ENCODE measurements around the gene SORBS2. TPM values are rescaled to one million over a fixed set of nuclear protein-coding genes. Genes with fewer than 3 reads are reported as not detected.

The SORBS2 gene
- total and polyA plus RNA-seq, 2 donors (not counting 3 experiments of a cell fraction or from before 2014, with no cell fraction given), result 69.8 to 82.5 TPM

- Histone ChIP-seq H3K36me3 (ENCODE audit: control insufficient read depth in 2 of 2, extremely low read depth in 1 of 2, insufficient read depth in 2 of 2, low read length in 2 of 2) (peaks cover 6 to 8% of the 10 kb centered on the region in 2 experiments), H2AFZ (ENCODE audit: low read depth, low read length) (no peak overlapping the region), H3K4me2 (ENCODE audit: insufficient read depth, low read length) (no peak overlapping the region), H3K9ac (replicated peaks; ENCODE audit: extremely low read depth, insufficient read depth, low read length) (no peak overlapping the region), H3K4me1 (ENCODE audit: control insufficient read depth, extremely low read depth, insufficient read depth, low read length) (no peaks in the 10 kb centered on the region), H3K27ac (ENCODE audit: insufficient read depth, low read depth, low read length) (no peak overlapping the region), H3K9me3 (replicated peaks; ENCODE audit: control insufficient read depth, insufficient read depth, low read length) (no peaks in the 10 kb centered on the region), H3K4me3 (replicated peaks in 1 of 3; ENCODE audit: insufficient read depth in 1 of 3, low read depth in 1 of 3, low read length in 3 of 3) (no peak overlapping the region), H3K79me2 (ENCODE audit: control insufficient read depth, insufficient read depth, low read length) (no peaks in the 10 kb centered on the region), H4K20me1 (replicated peaks; ENCODE audit: control insufficient read depth, extremely low read depth, insufficient read depth, low read length) (no peaks in the 10 kb centered on the region), H3K27me3 (ENCODE audit: control insufficient read depth in 2 of 2, insufficient read depth in 2 of 2, low read length in 2 of 2) (no peaks in the 10 kb centered on the region), H3K9me1 (replicated peaks; ENCODE audit: control insufficient read depth, extremely low read depth, insufficient read depth, low read length) (no peaks in the 10 kb centered on the region)
- no TSS peak for BruUV-seq (replicated peaks)
- DNase-seq (ENCODE audit: low read depth, low spot score), result no peak
- ChIA-PET CTCF (no interaction called here), POLR2A (no interaction called here)
- TF ChIP-seq MAX (IDR thresholded peaks at IDR 0.05; ENCODE audit: insufficient read depth, insufficient read length) (no peak), FOS (IDR thresholded peaks at IDR 0.05; ENCODE audit: borderline replicate concordance, insufficient read depth, low read length) (no peak), MYC (IDR thresholded peaks at IDR 0.05; ENCODE audit: low read depth, low read length) (no peak), GATA2 (IDR thresholded peaks at IDR 0.05; ENCODE audit: insufficient read depth, insufficient read length, low read depth, low read length) (no peak), EZH2 (IDR thresholded peaks at IDR 0.05; ENCODE audit: borderline replicate concordance, low read depth, low read length, severe bottlenecking) (no peak), JUN (IDR thresholded peaks at IDR 0.05; ENCODE audit: borderline replicate concordance, insufficient read depth, insufficient read length, low read depth) (no peak), POLR2A (IDR thresholded peaks at IDR 0.05; ENCODE audit: low read depth, low read length) (no peak), CTCF (IDR thresholded peaks at IDR 0.05; ENCODE audit: extremely low read depth in 1 of 2, insufficient read depth in 1 of 2, low read depth in 1 of 2, low read length in 2 of 2) (no peak), POLR2AphosphoS5 (IDR thresholded peaks at IDR 0.05; ENCODE audit: insufficient read depth, low read depth, low read length) (no peak)
- intact Hi-C loops (cut with micrococcal nuclease) (no loop called here), dilution Hi-C loops (cut with MboI; ENCODE audit: extremely low pct_ligation_motif_present, low sequenced_read_pairs) (no loop called here)
- FAIRE-seq, result no peak
Observed at GRCh38 chr4:185651851-185652250, 160.1 kb downstream of the SORBS2 start.

Data from endothelial cell of umbilical vein (primary cell).